ENCODE results near the gene RFC2.
"Not testable (repeated sequence)": the region's sequence is repeated elsewhere in the genome, so short reads cannot be mapped to it uniquely, and the experiment has no call there.

The RFC2 gene

GRCh38 chr7:74235518-74236268 is 18.5 kb downstream of the RFC2 start:
- Histone ChIP-seq H3K4me1 (ENCODE audit: insufficient read depth, low read length) (no peaks in the 10 kb centered on the region), H3K27ac (ENCODE audit: low read depth, low read length) (no peak overlapping the region), H3K27me3 (ENCODE audit: control insufficient read depth in 1 of 2, insufficient read depth in 2 of 2, low read length in 2 of 2) (no peaks in the 10 kb centered on the region), H3K9ac (ENCODE audit: low read length) (no peak overlapping the region), H3K9me3 (ENCODE audit: low read length) (no peaks in the 10 kb centered on the region), H3K4me3 (ENCODE audit: low read depth in 1 of 2, low read length in 2 of 2) (no peak overlapping the region), H3K36me3 (ENCODE audit: insufficient read depth, low read length) (peaks cover 39% of the 10 kb centered on the region)

DNA sequence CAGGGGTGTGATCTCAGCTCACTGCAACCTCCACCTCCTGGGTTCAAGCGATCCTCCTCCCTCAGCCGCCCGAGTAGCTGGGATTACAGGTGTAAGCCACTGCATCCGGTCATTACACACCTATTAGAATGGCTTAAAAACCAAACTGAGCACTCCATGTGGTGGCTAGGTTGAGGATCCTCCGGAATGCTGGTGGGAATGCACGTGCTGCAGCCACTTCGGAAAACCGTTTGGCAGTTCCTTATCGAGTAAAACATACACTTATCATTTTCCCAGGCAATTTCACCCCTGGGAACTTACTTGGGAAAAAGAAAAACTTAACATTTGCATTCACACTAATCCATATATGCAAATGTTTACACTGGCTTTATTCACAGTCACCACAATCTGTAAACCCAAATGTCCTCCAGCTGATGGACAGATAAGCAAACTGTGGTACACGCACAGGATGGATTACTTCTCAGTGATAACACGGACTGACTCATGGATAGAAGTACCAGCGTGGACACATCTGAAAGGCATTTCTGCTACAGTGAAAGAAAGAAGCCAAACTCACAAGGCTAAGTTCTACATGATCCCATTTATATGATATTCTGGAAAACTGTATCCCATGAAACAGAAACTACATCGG is 20.4 kb downstream of the RFC2 start:
- H3K9me3 ChIP-seq (ENCODE audit: low read length) = no peaks in the 10 kb centered on the region
- peaks cover 28% of the 10 kb centered on the region for H3K36me3 ChIP-seq (ENCODE audit: insufficient read depth, low read length)
- H3K9ac ChIP-seq (ENCODE audit: low read length) = no peak overlapping the region
- no peaks in the 10 kb centered on the region for H3K27me3 ChIP-seq (ENCODE audit: control insufficient read depth in 1 of 2, insufficient read depth in 2 of 2, low read length in 2 of 2)
- no peak overlapping the region for H3K4me3 ChIP-seq (ENCODE audit: low read depth in 1 of 2, low read length in 2 of 2)
- H3K27ac ChIP-seq (ENCODE audit: low read depth, low read length) = no peak overlapping the region
- H3K4me1 ChIP-seq (ENCODE audit: insufficient read depth, low read length) = no peaks in the 10 kb centered on the region

- no peaks in the 10 kb centered on the region for H3K9me3 ChIP-seq (ENCODE audit: low read length)
- no peak overlapping the region for H3K4me3 ChIP-seq (ENCODE audit: low read depth in 1 of 2, low read length in 2 of 2)
- no peaks in the 10 kb centered on the region for H3K27me3 ChIP-seq (ENCODE audit: control insufficient read depth in 1 of 2, insufficient read depth in 2 of 2, low read length in 2 of 2)
- peaks cover 13% of the 10 kb centered on the region for H3K36me3 ChIP-seq (ENCODE audit: insufficient read depth, low read length)
- no peak overlapping the region for H3K9ac ChIP-seq (ENCODE audit: low read length)
- no peak overlapping the region for H3K27ac ChIP-seq (ENCODE audit: low read depth, low read length)
- no peaks in the 10 kb centered on the region for H3K4me1 ChIP-seq (ENCODE audit: insufficient read depth, low read length)
Observed at GRCh38 chr7:74231232-74231590, 23.0 kb downstream of the RFC2 start.

DNA sequence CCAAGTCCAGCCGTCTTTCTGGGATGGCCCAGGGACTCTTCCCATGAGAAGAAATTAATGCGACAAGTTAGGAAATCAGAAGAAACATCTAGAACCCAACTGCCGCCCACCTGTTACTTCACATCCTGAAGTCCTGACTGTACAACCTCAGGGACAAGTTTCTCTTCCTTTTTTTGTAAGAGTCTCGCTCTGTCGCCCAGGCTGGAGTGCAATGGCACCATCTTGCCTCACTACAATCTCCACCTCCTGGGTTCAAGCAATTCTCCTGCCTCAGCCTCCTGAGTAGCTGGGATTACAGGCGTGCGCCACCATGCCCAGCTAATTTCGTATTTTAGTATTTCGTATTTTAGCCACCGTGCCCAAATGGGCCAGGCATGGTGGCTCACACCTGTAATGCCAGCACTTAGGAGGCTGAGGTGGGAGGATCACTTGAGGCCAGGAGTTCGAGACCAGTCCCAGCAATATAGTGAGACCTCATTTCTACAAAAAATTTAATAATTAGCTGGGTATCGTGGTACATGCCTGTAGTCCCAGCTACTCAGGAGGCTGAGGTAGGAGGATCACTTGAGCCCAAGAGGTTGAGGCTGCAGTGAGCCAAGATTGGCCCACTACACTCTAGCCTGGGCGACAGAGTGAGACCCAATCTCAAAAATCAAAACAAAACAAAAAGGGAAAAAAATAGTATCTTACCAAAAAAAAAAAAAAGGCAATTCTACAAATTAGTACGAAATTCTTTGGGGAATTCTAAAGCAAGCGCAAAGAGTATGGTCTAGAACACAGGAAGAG is 23.6 kb downstream of the RFC2 start:
- Histone ChIP-seq H3K4me1 (ENCODE audit: insufficient read depth, low read length) (no peaks in the 10 kb centered on the region), H3K9ac (ENCODE audit: low read length) (no peak overlapping the region), H3K36me3 (ENCODE audit: insufficient read depth, low read length) (peaks cover 11% of the 10 kb centered on the region), H3K9me3 (ENCODE audit: low read length) (no peaks in the 10 kb centered on the region), H3K27ac (ENCODE audit: low read depth, low read length) (no peak overlapping the region), H3K4me3 (ENCODE audit: low read depth in 1 of 2, low read length in 2 of 2) (no peak overlapping the region), H3K27me3 (ENCODE audit: control insufficient read depth in 1 of 2, insufficient read depth in 2 of 2, low read length in 2 of 2) (no peaks in the 10 kb centered on the region)

DNA sequence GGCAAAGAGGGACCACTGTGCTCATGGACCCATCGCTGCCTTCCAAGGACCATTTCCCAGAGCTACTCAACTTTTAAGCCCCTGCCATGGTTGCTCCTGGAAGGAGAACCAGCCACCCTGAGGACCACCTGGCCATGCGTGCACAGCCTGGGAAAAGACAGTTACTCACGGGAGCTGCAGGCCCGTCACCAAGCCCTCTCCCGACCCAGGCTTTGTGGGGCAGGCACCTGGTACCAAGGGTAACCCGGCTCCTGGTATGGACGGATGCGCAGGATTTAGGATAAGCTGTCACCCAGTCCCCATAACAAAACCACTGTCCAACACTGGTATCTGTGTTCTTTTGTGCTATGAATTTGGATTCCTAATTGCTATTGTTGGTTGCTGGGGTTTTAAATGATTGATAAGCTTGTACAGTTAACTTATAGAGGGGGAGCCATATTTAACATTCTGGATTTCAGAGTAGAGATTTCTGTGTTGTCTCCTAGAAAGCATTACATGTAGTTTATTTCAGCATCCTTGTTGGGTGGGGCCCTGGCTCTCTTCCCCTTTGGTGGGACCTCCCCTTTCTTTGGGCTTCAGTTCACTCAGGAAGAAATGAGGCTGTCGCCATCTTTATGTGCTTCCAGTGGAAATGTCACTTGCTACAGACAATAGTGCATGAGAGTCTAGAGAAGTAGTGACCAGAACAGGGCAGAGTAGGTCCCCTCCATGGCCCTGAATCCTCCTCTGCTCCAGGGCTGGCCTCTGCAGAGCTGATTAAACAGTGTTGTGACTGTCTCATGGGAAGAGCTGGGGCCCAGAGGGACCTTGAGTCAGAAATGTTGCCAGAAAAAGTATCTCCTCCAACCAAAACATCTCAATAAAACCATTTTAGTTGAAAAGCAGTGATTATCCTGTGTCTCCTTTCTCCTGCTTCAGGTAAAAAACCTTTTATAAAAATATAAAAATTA is 25.0 kb downstream of the RFC2 start:
- Histone ChIP-seq H3K36me3 (ENCODE audit: insufficient read depth, low read length) (peaks cover 5% of the 10 kb centered on the region), H3K27ac (ENCODE audit: low read depth, low read length) (no peak overlapping the region), H3K9me3 (ENCODE audit: low read length) (no peaks in the 10 kb centered on the region), H3K4me1 (ENCODE audit: insufficient read depth, low read length) (no peaks in the 10 kb centered on the region), H3K9ac (ENCODE audit: low read length) (no peak overlapping the region), H3K27me3 (ENCODE audit: control insufficient read depth in 1 of 2, insufficient read depth in 2 of 2, low read length in 2 of 2) (no peaks in the 10 kb centered on the region), H3K4me3 (ENCODE audit: low read depth in 1 of 2, low read length in 2 of 2) (no peak overlapping the region)

GRCh38 chr7:74226633-74227032 is 27.6 kb downstream of the RFC2 start:
- H3K27me3 ChIP-seq (ENCODE audit: control insufficient read depth in 1 of 2, insufficient read depth in 2 of 2, low read length in 2 of 2) = no peaks in the 10 kb centered on the region
- no peak overlapping the region for H3K4me3 ChIP-seq (ENCODE audit: low read depth in 1 of 2, low read length in 2 of 2)
- no peaks in the 10 kb centered on the region for H3K4me1 ChIP-seq (ENCODE audit: insufficient read depth, low read length)
- H3K9me3 ChIP-seq (ENCODE audit: low read length) = no peaks in the 10 kb centered on the region
- no peak overlapping the region for H3K27ac ChIP-seq (ENCODE audit: low read depth, low read length)
- H3K9ac ChIP-seq (ENCODE audit: low read length) = no peak overlapping the region
- H3K36me3 ChIP-seq (ENCODE audit: insufficient read depth, low read length) = no peaks in the 10 kb centered on the region

- H3K27me3 ChIP-seq (ENCODE audit: control insufficient read depth in 1 of 2, insufficient read depth in 2 of 2, low read length in 2 of 2) = no peaks in the 10 kb centered on the region
- H3K36me3 ChIP-seq (ENCODE audit: insufficient read depth, low read length) = no peaks in the 10 kb centered on the region
- no peak overlapping the region for H3K4me3 ChIP-seq (ENCODE audit: low read depth in 1 of 2, low read length in 2 of 2)
- no peaks in the 10 kb centered on the region for H3K4me1 ChIP-seq (ENCODE audit: insufficient read depth, low read length)
- no peak overlapping the region for H3K9ac ChIP-seq (ENCODE audit: low read length)
- H3K9me3 ChIP-seq (ENCODE audit: low read length) = no peaks in the 10 kb centered on the region
- H3K27ac ChIP-seq (ENCODE audit: low read depth, low read length) = no peak overlapping the region
Observed at GRCh38 chr7:74225400-74225799, 28.8 kb downstream of the RFC2 start.

DNA sequence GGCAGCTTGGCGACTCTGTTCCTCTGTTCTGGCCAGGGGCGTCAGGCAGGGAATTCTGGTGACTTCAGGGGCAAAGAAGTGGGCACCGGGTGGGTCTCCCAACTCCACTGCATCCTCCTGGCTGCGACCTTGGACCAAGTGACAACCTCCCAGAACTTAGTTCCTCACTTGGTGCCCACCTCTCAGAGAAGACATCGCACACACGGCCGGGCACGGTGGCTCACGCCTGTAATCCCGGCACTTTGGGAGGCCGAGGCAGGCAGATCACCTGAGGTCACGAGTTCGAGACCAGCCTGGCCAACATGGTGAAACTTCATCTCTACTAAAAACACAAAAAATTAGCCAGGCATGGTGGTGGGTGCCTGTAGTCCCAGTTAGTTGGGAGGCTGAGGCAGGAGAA is 29.3 kb downstream of the RFC2 start:
- not testable (repeated sequence) for H3K4me1 ChIP-seq (ENCODE audit: insufficient read depth, low read length); H3K4me3 ChIP-seq (ENCODE audit: low read depth in 1 of 2, low read length in 2 of 2); H3K9ac ChIP-seq (ENCODE audit: low read length); H3K27ac ChIP-seq (ENCODE audit: low read depth, low read length); H3K27me3 ChIP-seq (ENCODE audit: control insufficient read depth in 1 of 2, insufficient read depth in 2 of 2, low read length in 2 of 2); H3K36me3 ChIP-seq (ENCODE audit: insufficient read depth, low read length); H3K9me3 ChIP-seq (ENCODE audit: low read length)

- H3K9me3 ChIP-seq (ENCODE audit: low read length) = no peaks in the 10 kb centered on the region
- no peaks in the 10 kb centered on the region for H3K4me1 ChIP-seq (ENCODE audit: insufficient read depth, low read length)
- H3K36me3 ChIP-seq (ENCODE audit: insufficient read depth, low read length) = no peaks in the 10 kb centered on the region
- no peak overlapping the region for H3K4me3 ChIP-seq (ENCODE audit: low read depth in 1 of 2, low read length in 2 of 2)
- no peak overlapping the region for H3K9ac ChIP-seq (ENCODE audit: low read length)
- no peaks in the 10 kb centered on the region for H3K27me3 ChIP-seq (ENCODE audit: control insufficient read depth in 1 of 2, insufficient read depth in 2 of 2, low read length in 2 of 2)
- H3K27ac ChIP-seq (ENCODE audit: low read depth, low read length) = no peak overlapping the region
Observed at GRCh38 chr7:74224511-74224832, 29.7 kb downstream of the RFC2 start.

DNA sequence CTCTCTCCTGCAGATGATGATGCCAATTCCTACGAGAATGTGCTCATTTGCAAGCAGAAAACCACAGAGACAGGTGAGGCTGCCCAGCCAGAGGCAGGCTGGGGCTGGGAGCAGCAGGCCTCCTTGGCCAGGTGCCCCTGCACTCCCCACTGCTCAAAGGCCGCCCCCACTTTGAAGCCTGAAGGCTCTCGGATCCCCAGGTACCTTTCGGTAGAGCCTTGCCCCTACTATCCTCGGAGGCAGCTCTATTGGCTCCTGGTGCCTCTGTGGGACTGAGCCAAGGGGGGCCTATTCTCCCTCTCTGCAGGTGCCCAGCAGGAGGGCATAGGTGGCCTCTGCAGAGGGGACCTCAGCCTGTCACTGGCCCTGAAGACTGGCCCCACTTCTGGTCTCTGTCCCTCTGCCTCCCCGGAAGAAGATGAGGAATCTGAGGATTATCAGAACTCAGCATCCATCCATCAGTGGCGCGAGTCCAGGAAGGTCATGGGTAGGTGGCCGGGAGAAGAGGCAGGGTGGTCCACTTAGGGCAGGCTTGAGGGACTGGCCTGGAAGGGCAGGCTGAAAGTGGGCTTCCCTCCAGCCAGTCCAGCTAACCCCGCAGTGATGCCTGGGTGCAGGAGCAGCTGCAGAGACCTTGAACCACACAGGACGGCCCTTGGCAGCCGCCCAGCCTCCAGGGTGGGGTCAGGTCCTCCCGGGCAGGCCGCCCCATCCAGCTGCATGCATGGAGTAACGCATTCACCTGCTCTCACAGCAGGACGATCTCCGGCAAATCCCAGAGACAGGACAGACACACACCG is 30.3 kb downstream of the RFC2 start:
- Histone ChIP-seq H3K4me3 (ENCODE audit: low read depth in 1 of 2, low read length in 2 of 2) (no peak overlapping the region), H3K36me3 (ENCODE audit: insufficient read depth, low read length) (no peaks in the 10 kb centered on the region), H3K9me3 (ENCODE audit: low read length) (no peaks in the 10 kb centered on the region), H3K27ac (ENCODE audit: low read depth, low read length) (no peak overlapping the region), H3K9ac (ENCODE audit: low read length) (no peak overlapping the region), H3K4me1 (ENCODE audit: insufficient read depth, low read length) (no peaks in the 10 kb centered on the region), H3K27me3 (ENCODE audit: control insufficient read depth in 1 of 2, insufficient read depth in 2 of 2, low read length in 2 of 2) (no peaks in the 10 kb centered on the region)
